Esophagus squamous epithelium (tissue), 5 donors: ENCODE data around the gene HAVCR2. TPM values are rescaled to one million over a fixed set of nuclear protein-coding genes. Genes with fewer than 3 reads are reported as not detected.

ENCODE experiments used
- DNase-seq: peaks from one replicate; lab custom pipeline; 2025; lab: John Stamatoyannopoulos, UW
- H3K27ac ChIP-seq, 4 donors: fragments of 200-600 bp; sonication (generic); one replicate each; pipeline ENCODE4 v1.5.1; 2016 to 2019; ENCODE audit warnings: mild to moderate bottlenecking in 1 of 4
- H3K27me3 ChIP-seq, 4 donors: fragments of 200-600 bp; sonication (generic); 1 replicate in 3 of 4; 2 replicates in 1 of 4; pipeline versions ENCODE4 v1.5.1 to v1.6.0; 2017 to 2021; ENCODE audit warnings: antibody characterized with exemption in 1 of 4
- H3K36me3 ChIP-seq, 3 donors: fragments of 200-600 bp; sonication (generic); one replicate each; pipeline ENCODE4 v1.5.1; 2016 to 2019
- H3K4me1 ChIP-seq, 3 donors: fragments of 200-600 bp; sonication (generic); one replicate each; pipeline ENCODE4 v1.5.1; 2017 to 2019
- H3K4me3 ChIP-seq, 4 donors: fragments of 200-600 bp; sonication (generic); 1 replicate in 3 of 4; 2 replicates in 1 of 4; pipeline ENCODE4 v1.5.1; 2016 to 2019; ENCODE audit warnings: mild to moderate bottlenecking in 2 of 4, moderate library complexity in 1 of 4
- H3K9me3 ChIP-seq, 3 donors: fragments of 200-600 bp; sonication (generic); one replicate each; pipeline ENCODE4 v1.5.1; 2016 to 2019
- CTCF ChIP-seq, 6 experiments: fragments of 450-650 bp in 4 of 6; fragments of 200-600 bp in 2 of 6; sonication (generic) in 2 of 6; IDR thresholded peaks; one replicate each; pipeline ENCODE4 v1.5.1; 2016 to 2019; ENCODE audit warnings: antibody characterized with exemption in 6 of 6, mild to moderate bottlenecking in 4 of 6, moderate library complexity in 4 of 6
- POLR2A ChIP-seq, 4 donors: fragments of 450-650 bp; IDR thresholded peaks; one replicate each; pipeline ENCODE4 v1.6.1; 2017; ENCODE audit warnings: antibody characterized with exemption in 4 of 4, mild to moderate bottlenecking in 4 of 4, moderate library complexity in 3 of 4
- WGBS, 2 donors: methylation state at CpG; one replicate each; pipeline ENCODE4 v1.1.5; 2018; 5-methylcytosine and 5-hydroxymethylcytosine counted together
- intact Hi-C: fragments of 100-400 bp; cut with DNase I; formaldehyde crosslinking; loops from one replicate; pipeline ENCODE4 v1.15.0; 2022
- total RNA-seq, 4 donors: library from RNA; depleted of rRNA; stranded (reverse); fragments of >200 nt; gene quantifications; one replicate each; pipeline ENCODE4 v1.1.0, GENCODE V29; 2016
- donor health status: DM: yes; HTN: yes; CAD: no.

HAVCR2 gene
- 1 to 10 TPM in 3 of 4 donors, under 1 TPM in 1; 0.45 to 5.3 (median 3.5) TPM for total RNA-seq

GRCh38 chr5:157108976-157109375 is at the start of gene HAVCR2:
TSS of gene HAVCR2 (minus strand) at chr5:157109044. CDS start at chr5:157108983, 61 bp downstream.
- DNase-seq = no peak
- no peaks in the 10 kb centered on the region for H3K27me3 ChIP-seq
- peak within 1 kb of the TSS in 2 of 4 donors; percentile 26 to 44 for H3K4me3 ChIP-seq
- no peaks in the 10 kb centered on the region for H3K9me3 ChIP-seq
- intact Hi-C loops = no loop called here
- no peaks in the 10 kb centered on the region for H3K4me1 ChIP-seq
- H3K36me3 ChIP-seq = no peaks in the 10 kb centered on the region
- TF ChIP-seq POLR2A (IDR thresholded peaks at IDR 0.05) (peak in 2 of 4 donors; percentile 39 to 70), CTCF (IDR thresholded peaks at IDR 0.05) (no peak)
- WGBS, 2 donors = 56 to 68% methylated on average over 3 to 4 of the region's 4 CpGs
- peak within 1 kb of the TSS in 3 of 4 donors; percentile 61 to 82 (median 75) for H3K27ac ChIP-seq

GRCh38 chr5:157157293-157157891 is 48.5 kb upstream of the HAVCR2 start:
- H3K27ac ChIP-seq = no peak overlapping the region
- 36 to 69% methylated on average over 1 of the region's 1 CpG for WGBS, 2 donors
- H3K4me1 ChIP-seq = no peaks in the 10 kb centered on the region
- no peak overlapping the region for H3K4me3 ChIP-seq
- no peaks in the 10 kb centered on the region for H3K9me3 ChIP-seq
- TF ChIP-seq POLR2A (IDR thresholded peaks at IDR 0.05) = no peak
- no peak for TF ChIP-seq CTCF (IDR thresholded peaks at IDR 0.05)
- H3K27me3 ChIP-seq = no peaks in the 10 kb centered on the region
- no peaks in the 10 kb centered on the region for H3K36me3 ChIP-seq
- DNase-seq = no peak
- intact Hi-C loops = loop anchor here (10.0 kb wide), 1 partner anchor 167 kb away; no protein-coding TSS in a partner anchor

GRCh38 chr5:157155297-157155696 is 46.5 kb upstream of the HAVCR2 start:
- 71 to 76% methylated on average over 3 of the region's 3 CpGs for WGBS, 2 donors
- intact Hi-C loops = loop anchor here (10.0 kb wide), 1 partner anchor 170 kb away; no protein-coding TSS in a partner anchor
- Histone ChIP-seq H3K9me3 (no peaks in the 10 kb centered on the region), H3K27ac (no peak overlapping the region), H3K4me3 (no peak overlapping the region), H3K27me3 (no peaks in the 10 kb centered on the region), H3K36me3 (no peaks in the 10 kb centered on the region), H3K4me1 (no peaks in the 10 kb centered on the region)
- DNase-seq = no peak
- TF ChIP-seq POLR2A (IDR thresholded peaks at IDR 0.05) (no peak), CTCF (IDR thresholded peaks at IDR 0.05) (no peak)

GRCh38 chr5:157150995-157151394 is 42.2 kb upstream of the HAVCR2 start:
- TF ChIP-seq POLR2A (IDR thresholded peaks at IDR 0.05) = no peak
- TF ChIP-seq CTCF (IDR thresholded peaks at IDR 0.05) = no peak
- H3K4me3 ChIP-seq = no peak overlapping the region
- H3K36me3 ChIP-seq = no peaks in the 10 kb centered on the region
- H3K4me1 ChIP-seq = no peaks in the 10 kb centered on the region
- no peaks in the 10 kb centered on the region for H3K9me3 ChIP-seq
- intact Hi-C loops = loop anchor here (10.0 kb wide), 1 partner anchor 174 kb away; no protein-coding TSS in a partner anchor
- DNase-seq = no peak
- WGBS, 2 donors = 70 to 74% methylated on average over 3 of the region's 3 CpGs
- no peaks in the 10 kb centered on the region for H3K27me3 ChIP-seq
- H3K27ac ChIP-seq = no peak overlapping the region

GRCh38 chr5:157148734-157149615 is 40.1 kb upstream of the HAVCR2 start:
- H3K4me3 ChIP-seq = no peak overlapping the region
- DNase-seq = peak; percentile 8
- H3K9me3 ChIP-seq = no peaks in the 10 kb centered on the region
- no peak overlapping the region for H3K27ac ChIP-seq
- intact Hi-C loops = no loop called here
- peaks cover under 1 to 1% (median under 1%) of the 10 kb centered on the region in 3 donors for H3K4me1 ChIP-seq
- TF ChIP-seq CTCF (IDR thresholded peaks at IDR 0.05) = peak; percentile 73 to 88 (median 78)
- no peak for TF ChIP-seq POLR2A (IDR thresholded peaks at IDR 0.05)
- 66 to 71% methylated on average over 14 of the region's 14 CpGs for WGBS, 2 donors
- H3K27me3 ChIP-seq = no peaks in the 10 kb centered on the region
- no peaks in the 10 kb centered on the region for H3K36me3 ChIP-seq
